WTC11 (cell line): ENCODE results near the gene IL12B. TPM values are rescaled to one million over a fixed set of nuclear protein-coding genes. Genes with fewer than 3 reads are reported as not detected.
"Not testable (repeated sequence)": the region's sequence is repeated elsewhere in the genome, so short reads cannot be mapped to it uniquely, and the experiment has no call there.

ENCODE experiments used
- ATAC-seq: fragments of 200-7000 bp; cut with Tn5 transposase; 2 replicates; pipeline ENCODE4 v1.10.0; 2021; ENCODE audit warnings: mild to moderate bottlenecking, moderate library complexity
- CTCF ChIA-PET: fragments of 300-600 bp; sonication (Branson Sonifier 250); formaldehyde crosslinking; loops from one replicate; lab custom pipeline; 2021; ENCODE audit warnings: antibody characterized with exemption; lab: Charles Lee
- POLR2A ChIA-PET: fragments of 350-600 bp; sonication (Branson Sonifier 250); formaldehyde crosslinking; loops from one replicate; lab custom pipeline; 2021; ENCODE audit warnings: antibody characterized with exemption; lab: Charles Lee
- DNase-seq: peaks from one replicate; pipeline ENCODE4 v3.0.0; 2021; ENCODE audit warnings: low spot score
- H3K27ac Mint-ChIP-seq: 2 replicates; pipeline ENCODE4 v1.8.0; 2021; ENCODE audit warnings: mixed read lengths
- H3K27me3 Mint-ChIP-seq: 2 replicates; pipeline ENCODE4 v1.8.0; 2021; ENCODE audit warnings: low read depth, mild to moderate bottlenecking, moderate library complexity, mixed read lengths
- H3K36me3 Mint-ChIP-seq: 2 replicates; pipeline ENCODE4 v1.8.0; 2021; ENCODE audit warnings: mixed read lengths
- H3K4me1 Mint-ChIP-seq: 2 replicates; pipeline ENCODE4 v1.8.0; 2022; ENCODE audit warnings: mixed read lengths
- H3K4me3 Mint-ChIP-seq: 2 replicates; pipeline ENCODE4 v1.8.0; 2021; ENCODE audit warnings: mild to moderate bottlenecking, moderate library complexity, mixed read lengths
- H3K9me3 Mint-ChIP-seq: 2 replicates; pipeline ENCODE4 v1.8.0; 2021; ENCODE audit warnings: mixed read lengths
- ERG ChIP-seq: fragments of 250-450 bp; sonication (Bioruptor Pico); IDR thresholded peaks from 2 replicates; pipeline ENCODE4 v1.8.0; 2021; ENCODE audit warnings: mild to moderate bottlenecking
- FOXP1 ChIP-seq: sonication (generic); formaldehyde crosslinking; IDR thresholded peaks from 2 replicates; pipeline ENCODE4 v1.8.0; 2022; ENCODE audit warnings: missing genetic modification reagents, mild to moderate bottlenecking, moderate library complexity, borderline replicate concordance
- FOXP4 ChIP-seq: sonication (generic); formaldehyde crosslinking; IDR thresholded peaks from 2 replicates; pipeline ENCODE4 v1.8.0; 2022; ENCODE audit warnings: mild to moderate bottlenecking, missing genetic modification reagents
- HMGA2 ChIP-seq: fragments of 250-450 bp; sonication (Bioruptor Pico); IDR thresholded peaks from 2 replicates; pipeline ENCODE4 v1.4.0; 2021; ENCODE audit warnings: mild to moderate bottlenecking, moderate library complexity
- IRF1 ChIP-seq: sonication (generic); formaldehyde crosslinking; IDR thresholded peaks from 2 replicates; pipeline ENCODE4 v1.8.0; 2023; ENCODE audit warnings: missing genetic modification reagents
- MYBL2 ChIP-seq: sonication (generic); formaldehyde crosslinking; IDR thresholded peaks from 2 replicates; pipeline ENCODE4 v1.8.1; 2023; ENCODE audit warnings: mild to moderate bottlenecking, moderate library complexity, missing genetic modification reagents
- NR1H2 ChIP-seq: sonication (generic); formaldehyde crosslinking; IDR thresholded peaks from 2 replicates; pipeline ENCODE4 v1.9.0; 2021; ENCODE audit warnings: mild to moderate bottlenecking, moderate library complexity, missing genetic modification reagents
- NR3C1 ChIP-seq: sonication (generic); formaldehyde crosslinking; conservative IDR thresholded peaks from 2 replicates; pipeline ENCODE4 v1.8.1; 2023; ENCODE audit warnings: low read depth, mild to moderate bottlenecking, missing genetic modification reagents
- SMAD3 ChIP-seq: sonication (generic); formaldehyde crosslinking; IDR thresholded peaks from 2 replicates; pipeline ENCODE4 v1.8.0; 2022; ENCODE audit warnings: missing genetic modification reagents, mild to moderate bottlenecking, borderline replicate concordance
- SP1 ChIP-seq: sonication (generic); formaldehyde crosslinking; conservative IDR thresholded peaks from 2 replicates; pipeline ENCODE4 v1.8.1; 2022; ENCODE audit warnings: missing genetic modification reagents
- TP53 ChIP-seq: sonication (generic); formaldehyde crosslinking; IDR thresholded peaks from 2 replicates; pipeline ENCODE4 v1.8.1; 2023; ENCODE audit warnings: mild to moderate bottlenecking, missing genetic modification reagents
- ZNF138 ChIP-seq: sonication (generic); formaldehyde crosslinking; conservative IDR thresholded peaks from 2 replicates; pipeline ENCODE4 v1.8.1; 2022; ENCODE audit warnings: mild to moderate bottlenecking, moderate library complexity, missing genetic modification reagents
- ZNF317 ChIP-seq: sonication (generic); formaldehyde crosslinking; IDR thresholded peaks from 2 replicates; pipeline ENCODE4 v1.8.1; 2023; ENCODE audit warnings: low read depth, mild to moderate bottlenecking, moderate library complexity, missing genetic modification reagents, borderline replicate concordance
- ZNF416 ChIP-seq: fragments of 250-450 bp; sonication (Bioruptor Pico); IDR thresholded peaks from 2 replicates; pipeline ENCODE4 v1.9.0; 2021; ENCODE audit warnings: mild to moderate bottlenecking, inconsistent platforms
- total RNA-seq: library from RNA; stranded (reverse); gene quantifications from 3 replicates; pipeline ENCODE4 v1.2.3, GENCODE V29; 2021

The IL12B gene
- total RNA-seq, 1 experiment from 2014 or later: not detected

GRCh38 chr5:159269723-159270122 lies 60.6 kb downstream of the IL12B start:
- DNase-seq (no peak), ATAC-seq (no peak)
- no peak overlapping the region for H3K27ac Mint-ChIP-seq
- CTCF ChIA-PET: no interaction called here
- H3K4me1 Mint-ChIP-seq: no peaks in the 10 kb centered on the region
- POLR2A ChIA-PET: no interaction called here
- peaks cover 55% of the 10 kb centered on the region for H3K36me3 Mint-ChIP-seq
- TF ChIP-seq HMGA2 (CRISPR knock-in tag) (no peak), TP53 (no peak), NR1H2 (CRISPR knock-in tag) (no peak), SMAD3 (CRISPR knock-in tag) (no peak), ZNF138 (CRISPR knock-in tag) (no peak), MYBL2 (CRISPR knock-in tag) (no peak), FOXP1 (CRISPR knock-in tag) (no peak), ZNF317 (no peak), SP1 (CRISPR knock-in tag) (no peak), NR3C1 (CRISPR knock-in tag) (no peak), IRF1 (CRISPR knock-in tag) (no peak), ZNF416 (CRISPR knock-in tag) (no peak), ERG (no peak), FOXP4 (no peak)
- no peak overlapping the region for H3K4me3 Mint-ChIP-seq
- H3K27me3 Mint-ChIP-seq: no peaks in the 10 kb centered on the region
- H3K9me3 Mint-ChIP-seq: peaks cover 11% of the 10 kb centered on the region; the same call in 1 of the 2 replicates

- H3K4me3 Mint-ChIP-seq, ATAC-seq, POLR2A ChIA-PET, H3K27me3 Mint-ChIP-seq, CTCF ChIA-PET, H3K27ac Mint-ChIP-seq, DNase-seq: not testable (repeated sequence)
- H3K4me1 Mint-ChIP-seq: peaks cover 10% of the 10 kb centered on the region
- H3K36me3 Mint-ChIP-seq: peaks cover 44% of the 10 kb centered on the region
- peaks cover 14% of the 10 kb centered on the region; the same call in 1 of the 2 replicates for H3K9me3 Mint-ChIP-seq
These were observed 63.5 kb downstream of the IL12B start for GRCh38 chr5:159266764-159267163.

Other genes with a start within 250 kb of the IL12B start
- gene EBF1, start 230.6 kb downstream of the IL12B start, total RNA-seq: 0.11 to 0.39 TPM (median 0.16 TPM) in 3 replicates
- 74.9 to 76.8 TPM (median 75.7 TPM) in 3 replicates for gene RNF145, start 120.9 kb downstream of the IL12B start, total RNA-seq
- gene UBLCP1, start 67.2 kb downstream of the IL12B start, total RNA-seq: 31.0 to 32.2 TPM (median 31.0 TPM) in 3 replicates